ENCODE results near the gene CASP5.

CASP5 gene

DNA sequence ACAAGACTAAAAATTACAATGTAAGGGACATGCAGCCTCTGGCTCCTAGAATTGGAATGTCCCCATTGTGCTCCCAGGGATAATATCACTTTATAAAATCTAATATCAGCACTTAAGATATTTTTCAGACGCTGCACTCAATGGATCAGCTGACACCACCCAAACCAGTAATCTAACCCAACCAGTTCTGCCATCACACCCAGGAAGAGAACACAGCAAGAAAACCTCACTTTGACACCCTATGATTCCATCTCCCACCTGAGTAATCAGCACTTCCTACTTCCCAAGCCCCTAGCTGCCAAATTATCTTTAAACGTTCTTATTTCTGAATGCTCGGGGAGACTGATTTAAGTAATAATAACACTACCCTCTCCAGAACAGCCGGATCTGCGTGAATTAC is 57.2 kb downstream of the CASP5 start:
- DNase-seq = no peak

GRCh38 chr11:104964247-104964646 is 58.7 kb downstream of the CASP5 start:
- DNase-seq = no peak

DNA sequence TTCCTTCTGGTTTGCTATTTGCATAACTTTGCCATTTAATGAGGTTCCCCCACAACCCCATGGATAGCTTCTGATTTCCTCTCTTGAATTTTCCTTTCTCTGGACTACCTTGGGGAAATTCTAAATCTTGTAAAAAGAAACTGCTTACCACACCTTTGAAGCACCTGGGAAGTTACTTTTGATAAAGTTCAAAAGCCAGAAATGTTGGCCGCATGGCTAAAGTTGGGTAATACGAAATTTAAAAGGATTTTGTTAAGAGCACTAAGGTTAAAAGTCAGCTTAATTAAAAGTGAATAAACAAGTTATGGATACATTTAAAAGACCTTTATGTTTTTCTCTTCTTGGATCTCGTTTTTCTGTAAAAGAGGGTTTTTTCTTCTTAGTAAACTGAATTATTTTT is 60.1 kb downstream of the CASP5 start:
- no peak for DNase-seq

GRCh38 chr11:104957280-104957679 is 65.7 kb downstream of the CASP5 start:
- no peak for DNase-seq

DNA sequence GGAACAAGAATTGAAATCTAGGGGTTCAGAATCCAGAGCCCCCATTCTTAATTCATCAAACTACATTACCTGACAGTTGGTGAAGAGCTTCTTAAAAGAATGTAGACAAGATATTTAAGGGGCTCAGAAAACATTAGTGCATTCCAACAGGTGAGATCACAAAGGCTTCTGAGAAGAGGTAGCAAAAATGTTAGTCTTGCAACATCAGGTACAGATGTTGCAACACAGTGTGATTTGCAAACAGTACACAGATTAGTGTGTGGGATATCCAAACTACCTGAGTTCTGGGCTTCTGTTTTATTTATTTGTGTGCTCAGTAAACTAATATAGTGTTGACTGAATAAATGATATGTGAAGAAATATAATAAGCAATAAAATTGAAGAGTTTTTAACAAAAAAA is 66.4 kb downstream of the CASP5 start:
- no peak for DNase-seq

- DNase-seq = no peak
Measured at GRCh38 chr11:104946907-104947306, 76.1 kb downstream of the CASP5 start.

Measured in NCI-H1048 (cell line).